Cardiac fibroblast (primary cell): ENCODE data around the gene PLEKHH2.

Source experiments
- DNase-seq, 2 donors: peaks; one replicate each; pipeline versions ENCODE4 v3.0.0 to v3.0.0-alpha.2; 2010; ENCODE audit warnings: low read depth in 2 of 2
- H3K4me3 ChIP-seq, 2 donors: replicated peaks in 1 of 2; 1 replicate in 1 of 2; 2 replicates in 1 of 2; pipeline ENCODE4 v1.5.1; 2011; ENCODE audit warnings: low read depth in 2 of 2, low read length in 2 of 2, mild to moderate bottlenecking in 2 of 2, moderate library complexity in 1 of 2
- CTCF ChIP-seq: IDR thresholded peaks from one replicate; pipeline ENCODE4 v1.5.1; 2011; ENCODE audit warnings: low read depth, mild to moderate bottlenecking, low read length, inconsistent platforms

The PLEKHH2 gene

GRCh38 chr2:43812947-43813346 lies 175.9 kb downstream of the PLEKHH2 start:
- DNase-seq, result no peak
- H3K4me3 ChIP-seq, result no peak overlapping the region
- no peak for TF ChIP-seq CTCF

GRCh38 chr2:43814711-43815110 lies 177.7 kb downstream of the PLEKHH2 start:
- no peak overlapping the region for H3K4me3 ChIP-seq
- TF ChIP-seq CTCF, result no peak
- no peak for DNase-seq
